HCT116 (cell line): ENCODE data around the gene PDE4B. TPM values are rescaled to one million over a fixed set of nuclear protein-coding genes. Genes with fewer than 3 reads are reported as not detected.

Experiments
- ATAC-seq: fragments of 200-7000 bp; cut with Tn5 transposase; 2 replicates; pipeline ENCODE4 v1.9.1; 2020; ENCODE audit warnings: mild to moderate bottlenecking, moderate library complexity
- BruUV-seq: library from RNA; stranded (reverse); fragments of 400-500 nt; replicated peaks from 2 replicates; lab custom pipeline; 2021; lab: Mats Ljungman, UMichigan
- CTCF ChIA-PET: fragments of 300-600 bp; sonication (Branson Sonifier 250); formaldehyde crosslinking; loops from one replicate; lab custom pipeline; 2021; ENCODE audit warnings: antibody characterized with exemption; lab: Charles Lee
- POLR2A ChIA-PET: fragments of 300-600, 350-600 bp; sonication (Branson Sonifier 250); formaldehyde crosslinking; loops from one replicate; lab custom pipeline; 2021; ENCODE audit warnings: antibody characterized with exemption; lab: Charles Lee
- RAD21 ChIA-PET, 2 experiments: fragments of 300-600 bp; sonication (Branson Sonifier 250); formaldehyde crosslinking; loops; one replicate each; lab custom pipeline; 2023; ENCODE audit warnings: low total read pairs in 2 of 2; ENCODE audit not compliant: uncharacterized antibody in 2 of 2, unreplicated experiment in 2 of 2, low non-redundant PET in 1 of 2; lab: Charles Lee
- DNase-seq: peaks from one replicate; pipeline ENCODE4 v3.0.0-alpha.2; 2010; ENCODE audit warnings: low read depth, low spot score
- H2AFZ ChIP-seq: fragments of 200-600 bp; shearing (Covaris generic), sonication (generic); 2 replicates; pipeline ENCODE4 v1.6.1; 2017; ENCODE audit warnings: low read depth, mixed run types, mixed read lengths, antibody characterized with exemption, low read length; ENCODE audit not compliant: poor library complexity, severe bottlenecking
- H3K27ac ChIP-seq: 2 replicates; pipeline ENCODE4 v1.5.1; 2012; ENCODE audit warnings: low read depth, low read length
- H3K27me3 ChIP-seq: fragments of 200-600 bp; sonication (generic); 2 replicates; pipeline ENCODE4 v1.6.1; 2016; ENCODE audit warnings: mixed run types, low read length, mixed read lengths; ENCODE audit not compliant: insufficient read depth
- H3K36me3 ChIP-seq, 2 experiments: fragments of 200-500 bp in 1 of 2; fragments of 200-600 bp in 1 of 2; sonication (Bioruptor generic) in 1 of 2; sonication (generic) in 1 of 2; 2 replicates each; pipeline versions ENCODE4 v1.5.1 to v1.6.1; 2014 to 2016; ENCODE audit warnings: low read length in 2 of 2, inconsistent platforms in 1 of 2, mixed read lengths in 1 of 2, mixed run types in 1 of 2; ENCODE audit not compliant: insufficient read depth in 2 of 2, control insufficient read depth in 1 of 2
- H3K4me1 ChIP-seq, 2 experiments: fragments of 200-600 bp in 1 of 2; sonication (generic) in 1 of 2; 2 replicates each; pipeline versions ENCODE4 v1.5.1 to v1.6.1; 2012 to 2017; ENCODE audit warnings: low read length in 2 of 2, inconsistent platforms in 1 of 2, mild to moderate bottlenecking in 1 of 2, mixed read lengths in 1 of 2, mixed run types in 1 of 2, moderate library complexity in 1 of 2; ENCODE audit not compliant: insufficient read depth in 2 of 2, control insufficient read depth in 1 of 2
- H3K4me2 ChIP-seq: fragments of 200-600 bp; sonication (generic); 2 replicates; pipeline ENCODE4 v1.6.1; 2017; ENCODE audit warnings: mixed run types, low read length, mixed read lengths
- H3K4me3 ChIP-seq, 2 experiments: fragments of 200-600 bp in 1 of 2; sonication (generic) in 1 of 2; replicated peaks in 1 of 2; 2 replicates each; pipeline ENCODE4 v1.5.1; 2011 to 2016; ENCODE audit warnings: low read length in 2 of 2, control low read depth in 1 of 2, low read depth in 1 of 2, mild to moderate bottlenecking in 1 of 2, mixed read lengths in 1 of 2, mixed run types in 1 of 2
- H3K79me2 ChIP-seq: fragments of 200-600 bp; sonication (generic); 2 replicates; pipeline ENCODE4 v1.6.1; 2017; ENCODE audit warnings: mild to moderate bottlenecking, mixed run types, low read length, moderate library complexity, mixed read lengths; ENCODE audit not compliant: insufficient read depth
- H3K9ac ChIP-seq: fragments of 200-600 bp; sonication (generic); 2 replicates; pipeline ENCODE4 v1.6.1; 2016; ENCODE audit warnings: low read length, mixed read lengths
- H3K9me2 ChIP-seq: fragments of 200-600 bp; sonication (generic), shearing (Covaris generic); 2 replicates; pipeline ENCODE4 v1.6.1; 2017; ENCODE audit warnings: mixed run types, mild to moderate bottlenecking, moderate library complexity; ENCODE audit not compliant: insufficient read depth
- H3K9me3 ChIP-seq, 2 experiments: fragments of 200-500 bp in 1 of 2; fragments of 200-600 bp in 1 of 2; sonication (Bioruptor generic) in 1 of 2; sonication (generic) in 1 of 2; 2 replicates each; pipeline ENCODE4 v1.6.1; 2014 to 2017; ENCODE audit warnings: low read length in 2 of 2, mixed read lengths in 2 of 2, inconsistent platforms in 1 of 2, low read depth in 1 of 2, mild to moderate bottlenecking in 1 of 2, mixed run types in 1 of 2, moderate library complexity in 1 of 2; ENCODE audit not compliant: control insufficient read depth in 1 of 2, insufficient read depth in 1 of 2
- H4K20me1 ChIP-seq: fragments of 200-600 bp; sonication (generic), shearing (Covaris generic); 2 replicates; pipeline ENCODE4 v1.6.1; 2017; ENCODE audit warnings: mixed run types, mild to moderate bottlenecking, moderate library complexity; ENCODE audit not compliant: insufficient read depth
- EGR1 ChIP-seq: IDR thresholded peaks from 2 replicates; pipeline ENCODE4 v1.6.1; 2012; ENCODE audit warnings: low read depth
- EZH2phosphoT487 ChIP-seq: fragments of 200-600 bp; IDR thresholded peaks from 2 replicates; pipeline ENCODE4 v1.6.1; 2018; ENCODE audit warnings: antibody characterized with exemption, borderline replicate concordance
- FOSL1 ChIP-seq: IDR thresholded peaks from 2 replicates; pipeline ENCODE4 v1.6.1; 2012; ENCODE audit warnings: low read depth
- POLR2A ChIP-seq: IDR thresholded peaks from 2 replicates; pipeline ENCODE4 v1.7.0; 2011; ENCODE audit warnings: borderline replicate concordance; ENCODE audit not compliant: insufficient read depth, insufficient read length; ENCODE audit errors: extremely low read depth
- POLR2AphosphoS5 ChIP-seq: IDR thresholded peaks from 2 replicates; pipeline ENCODE4 v1.6.1; 2011; ENCODE audit warnings: mild to moderate bottlenecking, low read depth, low read length, moderate library complexity
- RAD21 ChIP-seq: IDR thresholded peaks from 2 replicates; pipeline ENCODE4 v1.6.1; 2012; ENCODE audit warnings: low read depth, mild to moderate bottlenecking
- SP1 ChIP-seq: IDR thresholded peaks from 2 replicates; pipeline ENCODE4 v1.6.1; 2012; ENCODE audit warnings: low read depth
- SRF ChIP-seq: IDR thresholded peaks from 2 replicates; pipeline ENCODE4 v1.6.1; 2012; ENCODE audit warnings: low read depth
- ZNF274 ChIP-seq: fragments of 200-500 bp; sonication (Bioruptor generic); IDR thresholded peaks from 2 replicates; pipeline ENCODE4 v1.6.1; 2014; ENCODE audit warnings: mild to moderate bottlenecking, low read depth, low read length, inconsistent platforms
- intact Hi-C: fragments of 100-400 bp; cut with micrococcal nuclease; formaldehyde crosslinking; loops from 2 replicates; pipeline ENCODE4 v1.10.0; 2022
- total RNA-seq: library from RNA; stranded (reverse); gene quantifications from one replicate; pipeline ENCODE4 v1.2.1, GENCODE V29; 2021; ENCODE audit not compliant: unreplicated experiment
- TF ChIP-seq, protein P1 (sequence below): IDR thresholded peaks from 2 replicates; pipeline ENCODE4 v1.6.1; 2012
- TF ChIP-seq, protein P2 (sequence below): IDR thresholded peaks from 2 replicates; pipeline ENCODE4 v1.6.1; 2012; ENCODE audit warnings: low read depth

The PDE4B gene
- total RNA-seq, 1 experiment from 2014 or later: 76.9 TPM

DNA sequence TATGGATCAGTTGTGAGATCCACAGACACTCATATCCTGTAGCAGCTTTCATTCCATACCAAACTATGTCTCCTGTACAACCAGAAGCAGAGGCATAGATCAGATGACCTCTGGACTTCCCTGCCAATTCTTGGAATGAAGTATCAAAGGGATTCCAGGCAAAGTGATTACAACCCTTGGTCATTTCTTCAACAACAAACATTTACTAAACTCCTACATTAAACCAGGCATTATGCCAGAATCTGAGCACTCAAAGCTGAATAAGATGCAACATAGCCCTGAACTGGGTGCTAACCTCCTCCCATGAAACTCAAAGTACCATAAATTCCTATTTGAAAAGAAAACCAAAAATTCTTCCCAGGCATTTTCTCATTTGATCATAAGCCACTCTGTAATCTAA lies 620.0 kb downstream of the PDE4B start:
- DNase-seq (no peak), ATAC-seq (no peak)
- no peak overlapping the region for H2AFZ ChIP-seq
- no peak for TF ChIP-seq RAD21
- TF ChIP-seq POLR2A: no peak
- no peak for TF ChIP-seq ZNF274
- TF ChIP-seq SRF: no peak
- no peak for TF ChIP-seq EZH2phosphoT487
- TF ChIP-seq EGR1: no peak
- TF ChIP-seq SP1: no peak
- TF ChIP-seq FOSL1: no peak
- no peak for TF ChIP-seq POLR2AphosphoS5
- TF ChIP-seq, protein P1, sequence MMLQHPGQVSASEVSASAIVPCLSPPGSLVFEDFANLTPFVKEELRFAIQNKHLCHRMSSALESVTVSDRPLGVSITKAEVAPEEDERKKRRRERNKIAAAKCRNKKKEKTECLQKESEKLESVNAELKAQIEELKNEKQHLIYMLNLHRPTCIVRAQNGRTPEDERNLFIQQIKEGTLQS: no peak
- TF ChIP-seq, protein P2, sequence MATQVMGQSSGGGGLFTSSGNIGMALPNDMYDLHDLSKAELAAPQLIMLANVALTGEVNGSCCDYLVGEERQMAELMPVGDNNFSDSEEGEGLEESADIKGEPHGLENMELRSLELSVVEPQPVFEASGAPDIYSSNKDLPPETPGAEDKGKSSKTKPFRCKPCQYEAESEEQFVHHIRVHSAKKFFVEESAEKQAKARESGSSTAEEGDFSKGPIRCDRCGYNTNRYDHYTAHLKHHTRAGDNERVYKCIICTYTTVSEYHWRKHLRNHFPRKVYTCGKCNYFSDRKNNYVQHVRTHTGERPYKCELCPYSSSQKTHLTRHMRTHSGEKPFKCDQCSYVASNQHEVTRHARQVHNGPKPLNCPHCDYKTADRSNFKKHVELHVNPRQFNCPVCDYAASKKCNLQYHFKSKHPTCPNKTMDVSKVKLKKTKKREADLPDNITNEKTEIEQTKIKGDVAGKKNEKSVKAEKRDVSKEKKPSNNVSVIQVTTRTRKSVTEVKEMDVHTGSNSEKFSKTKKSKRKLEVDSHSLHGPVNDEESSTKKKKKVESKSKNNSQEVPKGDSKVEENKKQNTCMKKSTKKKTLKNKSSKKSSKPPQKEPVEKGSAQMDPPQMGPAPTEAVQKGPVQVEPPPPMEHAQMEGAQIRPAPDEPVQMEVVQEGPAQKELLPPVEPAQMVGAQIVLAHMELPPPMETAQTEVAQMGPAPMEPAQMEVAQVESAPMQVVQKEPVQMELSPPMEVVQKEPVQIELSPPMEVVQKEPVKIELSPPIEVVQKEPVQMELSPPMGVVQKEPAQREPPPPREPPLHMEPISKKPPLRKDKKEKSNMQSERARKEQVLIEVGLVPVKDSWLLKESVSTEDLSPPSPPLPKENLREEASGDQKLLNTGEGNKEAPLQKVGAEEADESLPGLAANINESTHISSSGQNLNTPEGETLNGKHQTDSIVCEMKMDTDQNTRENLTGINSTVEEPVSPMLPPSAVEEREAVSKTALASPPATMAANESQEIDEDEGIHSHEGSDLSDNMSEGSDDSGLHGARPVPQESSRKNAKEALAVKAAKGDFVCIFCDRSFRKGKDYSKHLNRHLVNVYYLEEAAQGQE: no peak
- no TSS peak for BruUV-seq
- H3K9me2 ChIP-seq: no peaks in the 10 kb centered on the region
- H3K79me2 ChIP-seq: no peaks in the 10 kb centered on the region
- H3K27ac ChIP-seq: no peak overlapping the region
- no peaks in the 10 kb centered on the region for H4K20me1 ChIP-seq
- intact Hi-C loops: no loop called here
- no peak overlapping the region for H3K4me2 ChIP-seq
- no peaks in the 10 kb centered on the region for H3K27me3 ChIP-seq
- no peaks in the 10 kb centered on the region; a peak in 1 of 4 replicates for H3K4me1 ChIP-seq
- CTCF ChIA-PET: no interaction called here
- no peak overlapping the region for H3K9ac ChIP-seq
- peaks cover 0 to 2% of the 10 kb centered on the region in 2 experiments; a peak in 1 of 4 replicates for H3K9me3 ChIP-seq
- RAD21 ChIA-PET: no interaction called here
- H3K4me3 ChIP-seq: no peak overlapping the region
- no peaks in the 10 kb centered on the region for H3K36me3 ChIP-seq
- POLR2A ChIA-PET: no interaction called here
